DMS153 treated with DMSO at 0.1 percent for 48 hours (cell line): Measurements from ENCODE around the gene BMERB1.
"Not testable (repeated sequence)": the region's sequence is repeated elsewhere in the genome, so short reads cannot be mapped to it uniquely, and the experiment has no call there.

ENCODE experiments used
- DNase-seq: peaks from one replicate; lab custom pipeline; 2025; ENCODE audit not compliant: unreplicated experiment; lab: John Stamatoyannopoulos, UW

The BMERB1 gene

DNA sequence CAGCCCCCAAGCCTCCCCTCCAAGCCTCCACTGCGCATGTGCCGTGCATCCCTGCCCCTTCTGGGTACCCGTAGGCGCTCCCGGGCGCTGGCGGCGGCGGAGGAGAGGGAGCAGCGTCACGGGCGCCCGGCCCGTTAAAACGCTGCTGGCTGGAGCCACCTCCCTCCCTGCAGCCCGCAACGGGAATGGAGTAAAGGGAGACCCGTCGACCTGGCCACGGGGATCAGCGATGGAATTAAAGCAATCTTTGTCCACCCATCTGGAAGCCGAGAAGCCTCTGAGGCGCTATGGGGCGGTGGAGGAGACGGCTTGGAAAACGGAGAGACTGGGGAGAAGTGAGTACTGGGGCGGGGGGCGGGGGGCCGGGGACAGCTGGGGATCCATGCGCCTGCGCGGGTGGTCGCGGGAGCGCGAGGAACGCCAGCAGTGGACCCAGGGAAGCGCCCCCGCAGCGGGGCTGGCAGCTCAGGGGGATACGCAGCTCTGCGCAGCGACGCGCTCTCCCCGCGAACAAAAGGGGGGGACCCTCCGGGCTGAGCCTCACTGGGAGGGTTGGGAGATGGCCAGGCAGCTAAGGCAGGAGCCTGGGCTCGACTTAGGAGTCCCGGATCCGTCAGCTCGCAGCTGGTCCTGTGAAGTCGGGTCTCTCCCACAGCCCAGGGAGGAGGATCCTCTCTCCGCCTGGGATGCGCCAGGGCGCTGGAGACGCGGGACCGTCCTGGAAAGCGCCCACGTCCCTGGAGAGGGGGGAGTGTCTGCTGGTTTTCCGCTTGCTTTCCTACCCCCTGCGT lies at the start of gene BMERB1:
Gene BMERB1, plus strand, starts transcription at position 164 of the 791 bp plus-strand sequence. Its CDS starts 66 bp downstream, at position 230.
- no peak for DNase-seq

DNA sequence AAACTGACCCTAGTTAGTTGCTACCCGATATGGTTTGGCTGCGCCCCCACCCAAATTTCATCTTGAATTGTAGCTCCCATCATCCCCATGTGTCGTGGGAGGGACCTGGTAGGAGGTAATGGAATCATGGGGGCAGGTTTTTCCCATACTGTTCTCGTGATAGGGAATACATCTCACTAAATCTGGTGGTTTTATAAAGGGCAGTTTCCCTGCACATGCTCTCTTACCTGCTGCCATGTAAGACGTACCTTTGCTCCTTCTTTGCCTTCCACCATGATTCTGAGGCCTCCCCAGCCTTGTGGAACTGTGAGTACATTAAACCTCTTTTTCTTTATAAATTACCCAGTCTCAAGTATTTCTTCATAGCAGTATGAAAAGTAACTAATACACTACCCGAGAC lies 46.3 kb upstream of the BMERB1 start:
- DNase-seq: not testable (repeated sequence)

DNA sequence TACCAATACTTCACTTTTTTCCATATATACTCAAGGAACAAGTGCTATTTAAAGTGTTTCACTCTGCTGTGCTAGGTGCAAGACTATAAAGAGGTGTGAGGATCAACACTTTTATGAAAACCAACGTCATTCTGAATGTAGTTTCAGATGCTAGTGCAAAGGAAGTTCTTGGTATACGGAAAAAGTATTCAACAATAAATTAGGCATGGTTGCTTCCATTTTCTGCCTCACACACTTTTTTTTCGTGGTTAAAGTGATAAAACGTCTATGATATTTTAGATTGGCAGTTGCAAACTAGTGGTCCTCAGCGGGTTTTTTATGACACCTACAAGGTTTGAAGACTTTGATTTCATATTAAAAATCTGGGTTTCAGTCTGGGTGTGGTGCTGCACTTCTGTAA lies 44.5 kb upstream of the BMERB1 start:
- DNase-seq: not testable (repeated sequence)

DNA sequence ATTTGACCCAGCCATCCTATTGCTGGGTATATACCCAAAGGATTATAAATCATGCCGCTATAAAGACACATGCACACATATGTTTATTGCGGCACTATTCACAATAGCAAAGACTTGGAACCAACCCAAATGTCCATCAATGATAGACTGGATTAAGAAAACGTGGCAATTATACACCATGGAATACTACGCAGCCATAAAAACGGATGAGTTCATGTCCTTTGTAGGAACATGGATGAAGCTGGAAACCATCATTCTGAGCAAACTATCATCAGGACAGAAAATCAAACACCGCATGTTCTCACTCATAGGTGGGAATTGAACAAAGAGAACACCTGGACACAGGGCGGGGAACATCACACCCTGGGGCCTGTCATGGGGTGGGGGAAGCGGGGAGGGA lies 41.4 kb upstream of the BMERB1 start:
- DNase-seq: not testable (repeated sequence)

DNA sequence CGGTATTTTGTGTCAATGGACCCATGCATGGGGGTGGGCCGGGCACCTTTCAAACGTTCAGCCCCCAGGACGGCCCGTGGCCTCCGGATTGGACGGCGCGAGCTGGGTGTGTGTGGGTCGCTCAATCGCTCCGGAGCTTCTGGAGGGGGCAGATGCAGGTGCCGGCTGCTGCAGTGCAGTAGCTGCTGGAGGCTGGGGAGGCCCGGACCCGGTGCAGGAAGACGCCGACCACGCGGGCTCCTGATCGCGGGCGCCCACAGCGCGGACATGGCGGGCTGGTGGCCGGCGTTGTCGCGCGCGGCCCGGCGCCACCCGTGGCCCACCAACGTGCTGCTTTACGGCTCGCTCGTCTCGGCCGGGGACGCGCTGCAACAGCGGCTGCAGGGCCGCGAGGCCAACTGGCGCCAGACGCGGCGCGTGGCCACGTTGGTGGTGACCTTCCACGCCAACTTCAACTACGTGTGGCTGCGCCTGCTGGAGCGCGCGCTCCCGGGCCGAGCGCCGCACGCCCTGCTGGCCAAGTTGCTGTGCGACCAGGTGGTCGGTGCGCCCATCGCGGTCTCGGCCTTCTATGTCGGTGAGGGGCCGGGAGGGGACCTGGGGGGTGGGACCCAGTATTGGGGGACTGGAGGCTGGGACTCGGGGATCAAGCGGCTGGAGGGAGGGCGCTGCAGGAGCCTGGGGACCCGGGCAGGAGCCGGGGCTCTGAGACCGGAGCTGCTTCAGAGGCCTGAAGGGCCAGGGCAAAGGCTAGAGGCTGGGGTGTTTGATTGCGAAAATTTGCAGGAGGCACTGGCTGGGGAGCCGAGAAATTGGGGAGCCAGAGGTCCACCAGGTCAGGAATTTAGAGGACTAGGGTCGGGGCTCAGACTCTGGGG lies 38.5 kb upstream of the BMERB1 start, which contains the start of gene MPV17L:
Gene MPV17L, plus strand, starts transcription at position 124 of the 878 bp plus-strand sequence. Its CDS starts 144 bp downstream, at position 268.
- peak; percentile 17 for DNase-seq

DNA sequence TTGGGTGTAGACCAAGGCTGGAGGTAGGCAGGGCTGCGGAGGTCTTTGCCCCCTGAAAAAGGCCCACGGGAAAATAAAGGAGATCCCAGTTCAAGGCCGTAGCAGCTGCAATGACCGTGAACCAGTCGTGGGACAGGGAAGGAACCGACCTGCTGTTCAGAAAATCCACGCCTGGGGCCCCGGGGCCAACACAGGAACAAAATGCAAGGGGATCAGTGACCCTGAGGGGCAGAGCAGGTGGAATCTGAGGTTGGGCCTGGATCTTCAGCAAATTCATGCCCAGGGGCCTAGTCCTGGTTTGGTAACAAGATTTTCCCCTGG lies 37.9 kb upstream of the BMERB1 start:
- DNase-seq: not testable (repeated sequence)

DNA sequence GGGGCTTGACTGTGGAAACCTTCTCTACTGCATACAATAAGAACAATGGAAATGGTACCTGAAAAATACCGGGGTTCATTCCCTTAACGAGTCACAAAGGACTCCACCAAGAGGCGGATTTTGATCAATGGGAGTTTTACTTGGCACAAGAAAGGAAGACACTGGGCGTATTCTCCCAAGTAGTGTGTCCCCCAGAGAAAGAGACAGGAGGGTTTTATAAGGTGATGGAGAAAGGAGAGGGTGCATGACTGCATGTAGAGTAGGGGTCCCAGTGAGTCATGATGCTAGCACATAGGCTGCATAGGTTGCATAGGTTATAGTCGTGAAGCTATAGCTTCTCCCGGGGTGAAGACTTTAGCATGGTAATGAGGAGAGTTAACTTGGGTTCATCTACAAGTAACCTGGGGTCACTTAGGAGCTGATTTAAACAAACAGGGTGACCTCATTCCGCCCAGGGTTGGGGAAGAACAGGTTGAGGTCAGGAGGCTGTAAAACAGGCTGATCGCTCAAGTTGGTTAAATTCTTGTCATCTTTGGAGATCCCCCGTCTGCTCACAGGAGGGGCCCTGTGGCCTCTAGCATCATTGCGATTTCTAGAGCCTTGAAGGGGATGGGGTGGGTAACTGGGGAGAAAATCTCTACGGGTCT lies 37.3 kb upstream of the BMERB1 start:
- no peak for DNase-seq

DNA sequence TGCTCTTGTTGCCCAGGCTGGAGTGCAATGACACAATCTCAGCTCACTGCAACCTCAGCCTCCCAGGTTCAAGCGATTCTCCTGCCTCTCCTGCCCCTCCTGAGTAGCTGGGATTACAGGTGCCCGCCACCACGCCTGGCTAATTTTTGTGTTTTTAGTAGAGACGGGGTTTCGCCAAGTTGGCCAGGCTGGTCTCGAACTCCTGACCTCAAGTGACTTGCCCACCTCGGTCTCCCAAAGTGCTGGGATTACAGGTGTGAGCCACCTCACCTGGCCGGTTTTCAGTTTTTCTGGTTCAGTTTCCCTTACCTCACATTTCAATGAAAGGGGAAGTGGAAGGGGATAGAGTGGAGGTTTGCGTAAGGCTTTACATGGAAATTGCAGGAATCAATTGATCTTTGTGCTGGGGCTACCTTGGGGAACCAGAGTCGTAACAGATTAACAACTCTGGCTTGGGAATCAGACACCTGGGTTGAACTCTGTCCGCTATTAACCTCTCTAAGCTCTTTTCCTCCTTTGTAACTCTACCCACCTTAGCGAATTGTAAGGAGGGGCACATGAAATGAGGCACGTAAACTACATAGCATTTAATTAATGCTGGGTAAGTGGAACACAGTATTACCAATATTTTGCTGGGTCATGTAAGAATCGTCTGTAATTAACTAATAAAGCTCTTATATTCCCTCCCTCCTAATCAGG lies 35.6 kb upstream of the BMERB1 start:
- DNase-seq: no peak

DNA sequence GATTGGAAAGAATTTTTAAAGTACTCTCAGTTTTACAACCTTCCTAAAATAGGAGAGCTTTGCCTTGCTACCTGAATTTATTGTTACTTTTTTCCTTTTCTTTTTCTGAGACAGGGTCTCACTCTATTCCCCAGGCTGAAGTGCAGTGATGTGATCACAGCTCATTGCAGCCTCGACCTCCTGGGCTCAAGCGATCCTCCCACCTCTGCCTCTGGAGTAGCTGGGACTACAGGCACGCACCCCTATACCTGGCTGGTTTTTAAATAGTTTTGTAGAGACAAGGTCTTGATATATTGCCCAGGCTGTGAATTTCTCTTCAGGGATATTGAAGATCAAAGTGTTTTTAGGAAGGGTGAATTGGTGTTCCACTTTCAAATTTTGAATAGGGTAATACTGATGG lies 35.1 kb upstream of the BMERB1 start:
- DNase-seq: no peak

DNA sequence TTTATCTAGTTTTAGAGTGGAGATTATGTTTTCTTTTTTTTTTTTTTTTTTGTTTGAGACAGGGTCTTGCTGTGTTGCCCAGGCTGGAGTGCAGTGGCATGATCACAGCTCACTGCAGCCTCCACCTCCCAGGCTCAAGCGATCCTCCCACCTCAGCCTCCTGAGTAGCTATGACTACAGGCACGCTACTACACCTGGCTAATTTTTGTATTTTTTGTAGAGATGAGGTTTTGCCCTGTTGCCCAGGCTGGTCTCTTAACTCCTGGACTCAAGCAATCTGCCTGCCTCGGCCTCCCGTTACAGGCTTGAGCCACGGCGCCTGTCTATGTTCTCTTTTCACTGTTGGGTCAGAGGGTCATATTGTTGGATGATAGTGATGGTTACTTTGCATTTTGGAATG lies 34.1 kb upstream of the BMERB1 start:
- not testable (repeated sequence) for DNase-seq

DNA sequence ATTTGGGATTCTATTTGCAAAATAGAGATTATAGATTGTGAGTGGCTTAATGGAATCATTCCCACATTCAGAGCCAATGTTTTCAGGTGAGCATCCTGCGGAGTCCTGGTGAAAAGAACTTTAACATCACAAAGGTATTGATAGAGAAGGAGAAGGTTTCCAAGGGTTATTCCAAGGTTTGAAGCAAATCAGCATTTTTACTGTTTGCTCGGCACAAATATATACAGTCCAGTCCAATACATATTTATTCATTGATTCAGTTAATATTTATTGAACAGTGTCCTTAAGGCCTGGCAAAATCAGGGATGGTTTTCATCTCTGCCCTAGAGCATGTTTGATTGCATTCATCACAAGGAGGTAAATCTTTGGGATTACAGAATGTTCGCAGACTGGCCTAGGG lies 32.4 kb upstream of the BMERB1 start:
- DNase-seq: no peak

DNA sequence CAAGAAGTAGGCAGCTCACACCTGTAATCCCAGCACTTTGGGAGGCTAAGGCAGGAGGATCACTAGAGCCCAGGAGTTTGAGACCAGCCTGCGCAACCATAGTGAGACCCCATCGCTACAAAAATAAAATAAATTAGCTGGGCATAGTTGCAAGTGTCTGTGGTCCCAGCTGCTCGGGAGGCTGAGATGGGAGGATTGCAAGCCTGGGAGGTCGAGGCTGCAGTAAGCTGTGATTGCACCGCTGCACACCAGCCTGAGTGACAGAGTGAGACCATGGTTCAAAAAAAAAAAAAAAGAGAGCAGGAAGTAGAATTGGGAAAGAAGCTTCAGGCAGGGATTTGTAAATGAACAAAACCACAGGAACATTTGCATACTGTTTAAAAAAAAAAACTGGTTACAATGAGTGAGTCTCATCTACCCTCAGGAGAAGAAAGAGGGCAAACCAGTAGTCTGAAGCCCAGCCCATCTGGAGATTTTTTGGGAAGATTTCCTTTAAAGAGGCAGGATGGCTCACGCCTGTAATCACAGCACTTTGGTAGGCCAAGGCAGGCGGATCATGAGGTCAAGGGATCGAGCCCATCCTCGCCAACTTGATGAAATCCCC lies 30.9 kb upstream of the BMERB1 start:
- no peak for DNase-seq

DNA sequence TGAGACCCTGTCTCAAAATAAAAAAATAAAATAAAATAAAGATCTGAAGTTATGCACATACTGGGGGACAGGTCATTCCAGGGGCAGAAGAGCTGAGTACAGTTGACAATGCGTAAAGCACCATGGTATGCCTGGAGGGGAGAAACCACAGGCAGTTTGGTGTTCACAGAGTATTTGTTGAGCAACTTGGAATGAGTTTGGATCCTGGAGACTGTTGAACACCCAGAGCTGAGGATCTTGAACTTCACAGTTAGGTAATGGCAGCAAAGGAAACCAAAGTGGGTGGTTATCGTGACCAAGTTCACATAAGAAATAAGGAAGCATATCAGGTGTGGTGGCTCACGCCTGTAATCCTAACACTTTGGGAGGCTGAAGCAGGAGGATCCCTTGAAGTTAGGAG lies 30.3 kb upstream of the BMERB1 start:
- DNase-seq: not testable (repeated sequence)

DNA sequence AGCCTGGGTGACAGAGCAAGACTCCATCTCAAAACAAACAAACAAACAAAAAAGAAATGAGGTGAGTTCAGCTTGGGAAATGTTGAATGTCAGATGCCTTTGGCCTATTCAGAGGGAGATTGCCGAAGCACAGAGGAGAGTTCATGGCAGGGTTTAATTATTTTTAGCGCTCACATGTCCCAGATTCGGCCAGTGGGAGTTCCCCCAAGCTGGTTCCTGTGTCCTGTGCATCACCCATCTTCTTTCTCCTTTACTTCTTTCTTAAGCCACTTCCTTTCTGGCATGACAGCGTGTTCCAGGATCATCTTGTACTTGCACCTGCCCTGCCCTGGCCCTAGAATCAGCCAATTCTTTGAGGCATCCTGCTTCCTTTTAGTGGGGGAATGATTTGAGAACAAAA lies 29.6 kb upstream of the BMERB1 start:
- DNase-seq: no peak

DNA sequence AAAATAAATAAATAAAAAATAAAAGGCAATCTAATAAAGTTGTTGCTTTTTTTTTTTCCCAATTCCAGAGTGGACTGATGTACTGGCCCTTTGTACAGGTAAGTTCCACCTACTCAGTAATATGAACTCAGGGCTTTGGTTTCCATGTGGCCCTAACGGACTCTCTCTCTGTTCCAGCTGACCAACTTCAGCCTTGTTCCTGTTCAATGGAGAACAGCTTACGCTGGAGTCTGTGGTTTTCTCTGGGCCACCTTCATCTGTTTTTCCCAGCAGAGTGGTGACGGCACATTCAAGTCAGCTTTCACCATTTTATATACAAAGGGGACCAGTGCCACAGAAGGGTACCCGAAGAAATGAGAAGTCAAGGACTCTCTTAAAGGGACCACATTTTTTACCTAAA lies 26.6 kb upstream of the BMERB1 start:
- not testable (repeated sequence) for DNase-seq

DNA sequence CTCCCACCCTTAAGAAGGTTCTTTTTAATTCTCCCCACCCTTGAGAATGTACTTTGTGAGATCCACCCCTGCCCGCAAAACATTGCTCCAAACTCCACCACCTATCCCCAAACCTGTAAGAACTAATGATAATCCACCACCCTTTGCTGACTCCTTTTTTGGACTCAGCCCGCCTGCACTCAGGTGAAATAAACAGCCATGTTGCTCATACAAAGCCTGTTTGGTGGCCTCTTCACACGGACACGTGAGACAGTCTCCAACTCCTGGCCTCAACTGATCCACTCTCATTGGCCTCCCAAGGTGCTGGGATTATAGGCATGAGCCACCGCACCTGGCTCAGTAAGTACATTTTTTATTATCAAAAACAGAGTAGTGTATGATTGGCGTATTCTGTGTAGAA lies 24.9 kb upstream of the BMERB1 start:
- DNase-seq: not testable (repeated sequence)

DNA sequence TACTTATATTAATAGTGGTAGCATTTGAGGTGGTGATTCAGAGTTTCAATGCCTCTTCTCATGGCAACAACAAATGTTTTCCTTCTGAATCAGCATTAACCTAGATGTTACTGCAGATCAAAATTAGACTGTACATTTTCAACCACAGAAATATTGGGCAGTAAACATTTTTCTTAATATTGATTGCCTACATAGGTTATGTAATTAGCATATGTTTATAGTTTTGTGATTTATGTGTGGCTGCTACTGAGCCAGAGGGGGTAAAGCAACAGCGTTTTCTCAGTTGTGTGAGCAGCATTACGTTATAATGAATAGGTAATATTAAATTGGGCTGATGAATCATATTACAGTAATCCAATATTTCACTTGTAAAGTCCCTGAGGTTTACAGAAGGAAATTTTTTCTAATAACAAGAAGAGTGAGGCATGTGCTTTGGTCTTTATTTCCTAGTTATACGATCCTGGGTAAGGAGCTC lies 18.8 kb upstream of the BMERB1 start:
- no peak for DNase-seq

DNA sequence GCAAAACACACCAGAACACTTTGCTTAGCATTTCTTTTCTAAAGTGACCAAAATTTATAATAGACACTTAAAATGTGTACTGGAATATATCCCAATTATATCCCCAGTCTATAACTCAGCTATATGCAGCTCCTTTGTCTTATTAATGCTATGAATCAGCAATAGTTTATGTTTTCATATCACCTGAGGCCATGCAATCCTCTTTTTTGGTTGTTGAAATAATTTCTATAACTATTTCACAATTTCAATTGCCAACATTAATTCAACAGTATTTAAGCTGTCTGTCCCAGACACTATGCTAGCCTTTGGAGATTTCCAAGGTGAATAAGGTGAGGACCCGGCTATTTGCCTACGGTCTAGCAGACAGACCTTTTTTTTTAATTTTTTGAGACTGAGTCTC lies 17.2 kb upstream of the BMERB1 start:
- no peak for DNase-seq

DNA sequence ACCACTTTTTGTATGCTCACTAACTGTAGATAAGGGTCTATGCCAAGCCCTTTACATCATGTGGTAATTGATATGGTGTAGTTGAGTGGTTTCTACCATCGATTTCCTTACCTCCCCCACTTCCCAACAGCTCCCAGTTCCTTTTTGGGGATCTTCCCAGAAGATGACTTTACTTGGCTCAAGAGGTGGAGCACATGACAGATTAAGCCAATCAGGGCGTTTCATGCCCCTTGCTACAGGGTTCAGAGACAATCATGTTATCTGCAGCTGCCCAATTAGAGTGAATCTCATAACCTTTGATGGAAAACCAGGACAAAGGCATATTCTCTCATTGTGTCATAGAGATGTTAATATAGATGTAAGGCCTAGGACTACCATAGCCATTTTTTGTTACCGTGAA lies 16.2 kb upstream of the BMERB1 start:
- no peak for DNase-seq

DNA sequence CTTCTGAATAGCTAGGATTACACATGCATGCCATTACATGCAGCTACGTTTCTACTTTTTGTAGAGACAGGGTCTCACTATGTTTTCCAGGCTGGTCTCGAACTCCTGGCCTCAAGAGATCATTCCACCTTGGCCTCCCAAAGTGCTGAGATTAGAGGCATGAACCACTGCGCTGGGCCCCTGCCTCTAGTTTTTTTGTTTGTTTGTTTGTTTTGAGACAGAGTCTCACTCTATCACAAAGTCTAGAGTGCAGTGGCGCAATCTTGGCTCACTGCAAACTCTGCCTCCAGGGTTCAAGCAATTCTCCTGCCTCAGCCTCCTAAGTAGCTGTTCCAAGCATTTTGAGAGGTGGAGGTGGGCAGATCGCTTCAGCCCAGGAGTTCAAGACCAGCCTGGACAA lies 12.7 kb upstream of the BMERB1 start:
- DNase-seq: not testable (repeated sequence)
